HG03060 (cell line): ENCODE measurements around the gene PVALEF.

Source experiments
- ATAC-seq: cut with Tn5 transposase; IDR thresholded peaks from one replicate; pipeline ENCODE4 v1.9.1; 2021; ENCODE audit warnings: low read depth, moderate number of reproducible peaks; ENCODE audit not compliant: unreplicated experiment

PVALEF gene

DNA sequence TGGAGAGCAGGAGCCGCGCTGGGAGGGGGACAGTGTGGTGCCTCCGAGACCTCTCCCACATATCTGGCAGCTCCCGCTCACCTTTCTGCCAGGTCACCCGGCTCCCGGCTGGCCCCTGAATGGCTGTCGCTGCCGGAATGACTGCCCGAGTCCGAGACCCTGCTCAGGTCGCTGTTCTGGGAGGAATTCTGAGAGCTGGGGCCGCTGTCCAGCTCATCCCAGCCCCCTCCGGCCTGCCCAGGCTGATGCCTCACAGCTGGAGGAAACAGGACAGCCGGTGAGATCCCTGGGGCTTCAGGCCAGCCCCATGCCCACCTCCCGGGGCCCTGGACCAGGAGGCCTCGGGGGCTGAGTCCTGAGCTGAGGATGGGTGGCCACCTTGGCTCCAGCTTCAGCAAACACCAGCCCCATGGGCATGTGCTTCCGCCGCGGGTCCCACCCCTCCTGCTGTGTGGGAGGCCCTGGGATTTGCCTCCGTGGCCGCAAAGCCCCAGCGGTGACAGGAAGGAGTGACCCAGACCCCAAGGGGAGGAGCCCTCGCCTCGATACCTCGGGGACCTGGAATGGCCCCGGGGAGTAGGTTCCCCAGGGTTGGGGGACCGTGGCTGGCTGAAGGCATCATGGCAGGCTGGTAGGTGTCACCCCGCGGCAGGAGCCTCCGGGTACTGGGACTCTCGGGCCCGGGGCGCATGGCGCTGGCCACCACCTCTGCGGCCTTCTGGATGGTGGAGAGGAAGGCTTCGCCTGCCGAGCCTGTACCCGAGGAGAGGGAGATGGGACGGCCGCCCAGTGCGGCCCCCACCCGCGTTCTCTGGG lies 66.7 kb downstream of the PVALEF start:
- ATAC-seq, result no peak
